AG10803 (cell line): ENCODE results near the gene BNC2.
A peak's percentile ranks its signal among the peaks of the same experiment; 100 is the strongest.

Experiments
- DNase-seq: peaks from one replicate; pipeline ENCODE4 v3.0.0; 2010; ENCODE audit warnings: low read depth
- H3K4me3 ChIP-seq: 2 replicates; pipeline ENCODE4 v1.5.1; 2011; ENCODE audit warnings: mild to moderate bottlenecking, low read length, control low read depth
- TF ChIP-seq, protein P1 (sequence below): conservative IDR thresholded peaks from 2 replicates; pipeline ENCODE4 v1.5.1; 2011; ENCODE audit warnings: mild to moderate bottlenecking, low read length, control low read depth, inconsistent platforms

BNC2 gene

DNA sequence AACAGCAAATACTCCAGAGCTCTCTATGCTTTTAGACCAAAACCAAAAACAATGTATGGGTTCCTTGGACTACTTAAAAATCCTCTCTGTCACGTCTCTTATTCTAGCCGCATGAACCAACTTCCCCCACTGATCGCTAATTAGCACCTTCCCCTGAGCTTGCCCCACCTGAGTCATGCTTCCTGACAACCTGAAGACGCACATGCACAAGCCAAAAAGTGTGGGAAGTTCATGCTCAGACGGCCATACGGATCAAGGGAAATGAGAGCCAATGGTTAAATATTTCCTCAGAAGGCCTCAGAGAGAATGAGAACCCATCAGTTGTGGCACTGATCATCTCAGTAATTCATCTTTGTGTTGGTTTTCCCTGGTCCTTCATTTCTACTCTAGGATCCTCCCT lies 199.7 kb downstream of the BNC2 start:
- no peak overlapping the region for H3K4me3 ChIP-seq
- DNase-seq, result no peak
- TF ChIP-seq, protein P1, sequence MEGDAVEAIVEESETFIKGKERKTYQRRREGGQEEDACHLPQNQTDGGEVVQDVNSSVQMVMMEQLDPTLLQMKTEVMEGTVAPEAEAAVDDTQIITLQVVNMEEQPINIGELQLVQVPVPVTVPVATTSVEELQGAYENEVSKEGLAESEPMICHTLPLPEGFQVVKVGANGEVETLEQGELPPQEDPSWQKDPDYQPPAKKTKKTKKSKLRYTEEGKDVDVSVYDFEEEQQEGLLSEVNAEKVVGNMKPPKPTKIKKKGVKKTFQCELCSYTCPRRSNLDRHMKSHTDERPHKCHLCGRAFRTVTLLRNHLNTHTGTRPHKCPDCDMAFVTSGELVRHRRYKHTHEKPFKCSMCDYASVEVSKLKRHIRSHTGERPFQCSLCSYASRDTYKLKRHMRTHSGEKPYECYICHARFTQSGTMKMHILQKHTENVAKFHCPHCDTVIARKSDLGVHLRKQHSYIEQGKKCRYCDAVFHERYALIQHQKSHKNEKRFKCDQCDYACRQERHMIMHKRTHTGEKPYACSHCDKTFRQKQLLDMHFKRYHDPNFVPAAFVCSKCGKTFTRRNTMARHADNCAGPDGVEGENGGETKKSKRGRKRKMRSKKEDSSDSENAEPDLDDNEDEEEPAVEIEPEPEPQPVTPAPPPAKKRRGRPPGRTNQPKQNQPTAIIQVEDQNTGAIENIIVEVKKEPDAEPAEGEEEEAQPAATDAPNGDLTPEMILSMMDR, result no peak

DNA sequence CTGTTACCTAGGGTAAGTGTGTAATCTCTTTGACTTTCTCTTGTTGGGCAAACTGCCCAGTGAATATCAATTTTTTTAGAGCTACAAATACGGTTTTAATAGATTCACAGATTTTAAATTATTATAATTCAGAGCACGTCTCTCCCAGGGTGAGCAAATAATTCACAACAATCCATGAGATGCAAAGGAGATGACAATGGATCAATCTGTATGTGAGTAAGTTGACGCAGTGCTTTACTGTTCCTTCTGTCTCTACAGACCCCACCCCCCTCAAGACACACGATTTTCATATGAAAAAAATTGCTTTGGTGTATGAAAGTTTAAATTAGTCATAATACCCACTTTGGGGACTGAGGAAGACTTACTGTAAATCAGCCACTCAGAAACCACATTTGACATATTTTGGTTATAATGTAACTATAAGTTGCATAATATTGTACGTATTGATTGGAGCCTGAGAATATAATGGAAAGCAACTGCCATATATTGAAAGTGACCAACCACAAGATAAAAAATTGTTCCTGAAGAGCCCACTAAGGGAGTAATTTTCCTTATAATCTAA lies 201.7 kb downstream of the BNC2 start:
- TF ChIP-seq, protein P1, result no peak

DNA sequence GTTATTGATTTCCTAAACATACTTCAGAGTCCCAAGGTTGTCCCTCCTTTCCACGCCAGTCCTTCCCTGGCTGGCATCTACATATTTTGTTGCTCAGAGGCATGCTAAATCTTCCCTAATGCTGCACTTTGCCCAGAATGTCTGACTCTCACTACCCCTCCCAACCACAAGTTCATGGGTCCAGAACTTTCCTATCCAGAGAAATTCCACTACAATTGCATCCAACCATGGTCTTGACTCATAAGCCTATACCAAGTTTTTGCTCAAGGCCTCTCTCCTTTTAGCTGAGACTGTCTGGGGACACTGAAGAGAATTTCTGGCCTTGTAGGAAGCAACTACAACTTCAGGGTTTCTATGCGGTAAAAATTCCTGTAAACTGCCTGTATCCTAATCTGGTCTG lies 206.3 kb downstream of the BNC2 start:
- TF ChIP-seq, protein P1, result no peak
- no peak overlapping the region for H3K4me3 ChIP-seq
- peak; percentile 33 for DNase-seq

More for the DNA sequence above, 201.7 kb downstream of the BNC2 start:
- no peak overlapping the region for H3K4me3 ChIP-seq
- DNase-seq, result no peak

DNA sequence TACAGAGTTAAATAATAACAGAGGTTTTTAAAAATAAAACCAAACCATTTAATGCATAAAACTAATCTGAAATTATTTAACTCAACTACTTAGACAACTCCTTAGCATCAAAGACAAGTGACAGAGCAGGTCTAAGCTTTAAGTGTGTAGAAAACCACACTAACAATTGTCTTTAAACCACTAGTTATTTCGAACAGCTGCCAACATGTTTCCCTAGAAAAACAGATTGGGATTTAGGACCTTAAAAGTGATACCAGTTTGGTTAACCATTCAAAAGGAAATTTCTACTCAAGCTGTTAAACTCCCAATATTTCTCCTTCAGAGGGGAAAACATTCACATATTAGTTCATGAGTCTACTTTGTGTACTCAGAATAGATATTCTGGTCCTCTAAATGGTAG lies 208.7 kb downstream of the BNC2 start:
- TF ChIP-seq, protein P1, result no peak
- no peak for DNase-seq
- H3K4me3 ChIP-seq, result no peak overlapping the region

DNA sequence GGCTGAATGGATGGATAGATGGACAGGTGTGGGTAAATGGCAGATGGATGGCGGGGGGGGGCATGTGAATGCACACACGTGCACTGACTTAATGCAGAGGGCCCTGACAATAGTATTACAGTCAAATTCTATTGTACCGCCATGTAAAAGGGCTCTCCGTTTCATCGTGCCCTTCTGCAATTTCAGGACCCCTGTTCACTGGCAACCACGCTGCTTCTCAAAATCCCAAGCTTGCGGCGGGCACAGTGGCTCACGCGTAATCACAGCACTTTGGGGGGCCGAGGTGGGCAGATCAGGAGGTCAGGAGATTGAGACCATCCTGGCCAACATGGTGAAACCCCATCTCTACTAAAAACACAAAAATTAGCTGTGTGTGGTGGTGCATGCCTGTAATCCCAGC lies 211.4 kb downstream of the BNC2 start:
- no peak overlapping the region for H3K4me3 ChIP-seq
- TF ChIP-seq, protein P1, result no peak
- DNase-seq, result no peak

DNA sequence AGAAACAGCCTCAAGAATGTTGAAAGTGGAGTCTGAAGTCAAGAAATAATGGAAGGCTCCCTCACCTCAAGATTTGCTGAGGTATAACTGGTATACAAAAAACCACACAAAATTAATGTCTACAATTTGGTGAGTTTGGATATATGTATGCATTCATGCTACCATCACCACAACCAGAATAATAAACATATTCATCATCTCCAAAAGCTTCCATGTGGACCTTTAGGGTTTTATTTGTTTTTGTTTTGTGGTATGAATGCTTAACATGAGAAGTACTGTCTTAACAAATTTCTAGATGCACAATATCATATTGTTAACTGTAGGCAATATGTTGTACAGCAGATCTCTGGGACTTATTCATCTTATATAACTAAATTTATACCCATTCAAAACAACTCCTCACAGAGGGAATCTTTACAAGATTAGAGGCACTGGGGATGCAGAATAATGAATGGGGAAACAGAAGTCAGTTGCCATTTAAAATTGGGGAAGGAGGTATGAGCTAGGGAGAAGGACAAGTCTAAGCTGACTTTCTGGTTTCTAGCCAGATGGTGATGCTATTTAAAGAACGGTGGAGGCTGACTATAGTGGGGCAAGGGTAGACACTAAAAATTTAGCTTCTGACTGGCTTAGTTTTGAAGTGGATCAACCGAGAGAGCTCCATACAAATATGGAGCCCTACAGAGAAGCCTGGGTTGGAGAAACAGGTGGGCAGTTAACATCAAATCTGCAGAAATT lies 213.9 kb downstream of the BNC2 start:
- TF ChIP-seq, protein P1, result no peak
- no peak overlapping the region for H3K4me3 ChIP-seq

DNA sequence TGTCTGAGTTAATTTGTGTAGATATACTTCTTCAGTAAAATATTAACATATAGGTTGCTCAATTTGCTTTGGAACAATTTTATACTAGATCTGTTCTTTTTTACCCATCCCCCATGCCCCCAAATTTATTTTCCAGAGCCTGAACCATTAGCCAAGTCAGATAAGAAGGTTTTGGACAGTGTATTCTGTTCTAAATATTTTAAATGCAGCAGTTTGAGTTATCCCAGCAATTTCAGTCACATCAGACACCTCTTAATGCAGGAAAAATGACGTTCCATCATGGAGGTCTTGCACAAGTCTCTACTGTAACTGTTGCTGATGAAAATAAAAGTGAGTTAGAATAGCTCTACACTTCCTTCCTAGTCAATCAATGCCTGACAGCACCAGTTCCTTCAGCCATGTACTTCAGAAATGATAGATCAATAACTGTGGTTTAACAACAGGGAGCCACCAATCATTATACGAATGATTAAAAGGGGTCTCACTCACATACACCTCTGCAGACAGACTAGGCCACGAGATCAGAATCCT lies 215.8 kb downstream of the BNC2 start:
- DNase-seq, result no peak
- TF ChIP-seq, protein P1, result no peak
- no peak overlapping the region for H3K4me3 ChIP-seq

More for the DNA sequence above, 213.9 kb downstream of the BNC2 start:
- DNase-seq, result no peak
